NCI-H2081 treated with DMSO at 0.1 percent for 48 hours (cell line): Measurements from ENCODE around the gene EMSY.

Experiments used
- DNase-seq: peaks from one replicate; lab custom pipeline; 2025; lab: John Stamatoyannopoulos, UW

EMSY gene

DNA sequence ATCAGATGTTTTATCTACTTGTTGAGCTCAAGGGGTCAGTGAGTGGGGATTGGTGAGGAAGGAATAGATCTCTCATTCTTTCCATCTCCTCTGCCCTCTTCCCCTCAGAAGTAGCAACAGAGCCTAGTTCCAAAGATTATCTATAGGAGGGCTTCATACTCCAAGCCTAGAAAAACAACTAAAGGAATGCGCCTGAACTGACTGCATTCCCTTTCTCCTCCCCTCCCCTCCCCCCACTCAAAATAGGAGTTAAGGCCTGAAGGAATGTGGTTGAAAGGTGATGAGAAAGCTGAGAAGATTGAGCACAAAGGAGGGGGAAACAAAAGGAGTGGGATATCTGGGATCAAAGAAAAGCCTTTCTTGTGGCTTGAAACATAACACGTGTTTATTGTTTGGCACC is 10.5 kb downstream of the EMSY start:
- no peak for DNase-seq

DNA sequence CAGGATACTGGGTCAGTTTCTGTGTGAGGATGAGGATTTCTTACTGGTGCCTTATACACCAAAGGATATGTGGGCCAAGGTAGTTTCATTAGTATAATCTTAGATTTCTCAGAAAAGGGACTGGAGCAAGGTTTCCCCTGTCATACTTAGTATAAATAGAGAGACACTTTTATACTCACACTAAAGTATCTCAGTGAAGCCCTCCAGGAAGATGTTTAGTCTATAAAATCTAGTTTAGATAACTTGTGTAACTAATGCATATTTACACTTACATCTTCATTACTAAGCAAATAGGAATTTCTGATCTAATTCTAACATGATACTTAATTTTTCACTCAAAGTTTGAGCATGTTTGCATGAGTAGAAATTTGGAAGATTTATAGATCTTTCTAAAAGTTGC is 11.1 kb downstream of the EMSY start:
- DNase-seq = no peak

DNA sequence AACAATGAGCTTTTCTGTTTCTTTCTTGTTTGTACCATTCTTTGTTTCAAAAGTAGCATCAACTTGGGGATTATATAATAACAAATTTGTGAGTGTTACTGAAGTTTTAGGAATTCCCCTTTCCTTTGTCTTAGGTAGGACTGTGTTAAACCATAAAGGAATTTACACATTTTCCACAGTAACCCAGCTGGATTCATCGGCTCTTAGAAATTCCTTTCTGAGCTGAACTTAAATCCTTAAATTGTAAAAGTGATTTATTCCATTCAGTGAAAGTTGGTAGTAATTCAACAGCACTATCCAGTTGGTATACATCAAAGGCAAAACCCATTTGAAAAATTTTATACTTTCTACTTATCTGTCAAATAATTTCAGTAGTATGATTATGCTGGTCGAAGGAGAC is 11.8 kb downstream of the EMSY start:
- no peak for DNase-seq

DNA sequence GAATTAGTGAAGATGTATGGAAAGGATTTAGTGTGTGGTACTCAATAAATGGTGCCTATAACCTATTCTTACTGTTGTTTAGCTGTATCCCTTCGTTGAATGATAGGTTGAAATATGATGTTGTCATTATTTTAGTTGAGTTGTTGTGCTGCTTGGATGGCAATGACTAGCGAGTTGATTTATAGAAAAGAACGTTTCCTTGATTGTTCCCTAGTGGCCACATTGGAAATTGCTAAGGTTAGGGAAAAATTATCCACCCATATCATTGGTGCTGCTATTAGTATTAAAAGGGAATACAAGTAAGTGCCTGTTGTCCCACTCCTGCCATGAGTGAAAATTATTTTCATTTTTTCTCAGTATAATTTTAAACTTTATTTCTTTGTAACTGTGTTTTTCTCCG is 14.5 kb downstream of the EMSY start:
- DNase-seq = no peak

DNA sequence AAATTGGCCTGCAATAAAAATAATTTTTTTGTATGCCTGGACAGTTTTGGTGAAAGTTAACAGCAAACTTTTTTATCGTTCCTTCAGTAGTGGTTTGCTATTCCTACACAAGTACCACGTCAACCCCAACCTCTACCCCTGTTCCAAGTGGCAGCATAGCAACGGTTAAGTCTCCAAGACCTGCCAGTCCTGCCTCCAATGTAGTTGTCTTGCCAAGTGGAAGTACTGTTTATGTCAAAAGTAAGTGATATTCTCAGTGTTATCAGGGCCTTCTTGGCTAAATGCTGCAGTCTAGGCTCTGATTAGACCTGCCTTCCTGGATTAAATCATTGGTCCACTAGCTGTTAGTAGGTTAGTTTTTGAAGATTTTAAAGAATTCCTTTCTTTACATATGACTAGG is 15.0 kb downstream of the EMSY start:
- no peak for DNase-seq

DNA sequence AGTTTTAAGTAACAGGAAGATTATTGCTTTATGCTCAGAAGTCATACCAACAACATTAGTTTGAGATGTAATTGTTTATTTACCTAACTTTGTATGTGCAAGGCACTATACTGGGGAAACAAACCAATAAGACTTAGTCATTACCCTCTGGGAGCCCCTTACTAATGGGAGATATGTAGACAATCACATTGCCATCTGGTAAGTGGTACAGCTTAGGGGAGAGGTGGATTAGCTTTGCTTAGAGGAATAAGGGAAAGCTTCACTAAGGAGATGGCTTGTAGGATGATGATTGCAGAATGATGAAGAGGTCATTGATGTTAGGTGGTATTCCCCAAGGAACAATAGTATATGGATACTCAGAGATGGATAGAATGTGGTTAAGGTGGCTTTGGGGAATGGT is 17.5 kb downstream of the EMSY start:
- DNase-seq = no peak

DNA sequence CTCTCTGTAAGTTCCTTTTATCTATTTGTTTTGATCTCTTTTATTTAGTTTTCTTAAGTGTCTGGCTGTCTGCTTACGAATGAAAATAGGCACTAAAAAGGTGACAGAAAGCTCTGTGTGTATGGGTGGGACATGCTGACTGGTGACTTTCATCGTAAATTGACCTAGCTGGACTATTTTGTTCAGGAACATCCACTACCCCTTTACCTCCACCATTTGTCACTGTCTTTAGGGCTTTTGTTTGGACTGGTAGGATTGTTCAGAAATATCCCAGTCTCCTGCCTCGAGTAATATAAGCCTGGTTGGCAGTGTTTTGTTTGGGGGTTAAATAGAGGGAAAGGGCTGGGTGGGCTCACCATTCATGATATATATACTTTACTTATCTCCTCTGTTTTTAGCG is 20.9 kb downstream of the EMSY start:
- no peak for DNase-seq

DNA sequence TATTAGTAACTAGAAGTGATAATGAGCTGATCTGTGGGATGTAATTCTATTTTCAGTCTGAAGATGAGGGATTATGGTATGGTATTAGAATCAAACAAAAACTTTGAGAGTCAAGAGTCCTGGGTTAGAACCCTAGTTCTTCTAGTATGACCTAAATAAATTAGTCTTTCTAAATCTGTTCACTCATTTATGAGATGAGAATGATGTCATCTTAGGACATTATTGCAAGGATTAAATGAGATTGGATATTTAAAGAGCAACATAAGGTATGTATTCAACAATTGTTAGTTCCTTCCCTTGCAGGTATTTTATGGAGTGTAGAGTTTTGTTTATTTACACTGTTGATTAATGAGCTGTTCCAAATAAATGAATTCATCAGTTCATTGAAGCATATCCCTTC is 21.8 kb downstream of the EMSY start:
- DNase-seq = no peak

DNA sequence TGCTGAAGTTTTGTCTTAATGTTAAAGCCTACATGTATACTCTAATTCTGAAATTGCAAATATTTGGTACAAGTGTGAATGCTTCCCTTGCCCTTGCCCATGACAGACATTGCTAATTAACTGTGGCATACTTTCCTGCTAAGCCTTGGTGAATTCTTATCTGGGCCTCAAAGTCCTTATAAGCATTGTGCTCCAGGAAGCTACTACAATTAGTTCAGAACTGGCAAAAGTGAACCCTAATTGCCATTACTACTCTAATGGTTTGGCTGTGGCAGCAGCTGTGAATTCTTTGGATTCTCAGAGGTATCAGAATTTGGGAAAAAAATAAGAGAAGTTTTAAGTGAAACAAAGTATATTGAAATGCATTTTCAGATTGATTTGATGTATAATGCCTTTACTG is 24.3 kb downstream of the EMSY start:
- DNase-seq = no peak

DNA sequence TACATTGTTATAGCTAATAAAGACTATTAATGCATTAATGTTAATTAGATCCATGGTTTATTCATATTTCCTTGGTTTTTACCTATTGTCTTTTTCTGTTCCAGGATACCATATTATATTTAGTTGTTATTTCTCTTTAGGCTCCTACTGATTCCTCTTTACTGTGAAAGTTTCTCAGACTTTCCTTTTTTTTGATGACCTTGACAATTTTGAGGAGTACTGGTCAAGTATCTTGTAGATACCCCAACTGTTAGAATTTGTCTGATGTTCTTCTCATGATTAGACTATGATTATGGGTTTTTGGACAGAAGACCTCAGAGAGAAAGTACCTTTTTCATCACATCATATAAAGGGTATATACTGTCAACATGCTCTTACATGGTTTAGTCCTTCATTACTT is 26.6 kb downstream of the EMSY start:
- no peak for DNase-seq

DNA sequence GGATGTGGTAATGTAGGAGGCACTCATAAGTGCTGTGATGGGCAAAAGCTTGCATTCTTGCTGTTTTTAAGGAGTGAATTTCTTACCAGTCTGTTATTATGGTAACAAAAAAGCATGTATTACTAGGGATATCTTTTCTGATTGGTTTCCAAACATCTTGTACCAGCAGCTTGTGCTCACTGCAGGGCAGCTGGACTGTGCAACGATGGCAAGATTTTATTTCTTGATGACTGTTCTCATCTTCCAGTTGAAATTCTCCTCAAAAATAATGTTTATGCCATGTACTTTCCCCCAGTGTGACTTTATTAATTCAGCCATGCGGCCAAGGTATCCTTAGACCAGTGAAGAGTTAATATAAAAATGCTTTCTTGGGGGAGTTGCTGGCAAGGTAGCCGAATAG is 35.4 kb downstream of the EMSY start:
- no peak for DNase-seq

DNA sequence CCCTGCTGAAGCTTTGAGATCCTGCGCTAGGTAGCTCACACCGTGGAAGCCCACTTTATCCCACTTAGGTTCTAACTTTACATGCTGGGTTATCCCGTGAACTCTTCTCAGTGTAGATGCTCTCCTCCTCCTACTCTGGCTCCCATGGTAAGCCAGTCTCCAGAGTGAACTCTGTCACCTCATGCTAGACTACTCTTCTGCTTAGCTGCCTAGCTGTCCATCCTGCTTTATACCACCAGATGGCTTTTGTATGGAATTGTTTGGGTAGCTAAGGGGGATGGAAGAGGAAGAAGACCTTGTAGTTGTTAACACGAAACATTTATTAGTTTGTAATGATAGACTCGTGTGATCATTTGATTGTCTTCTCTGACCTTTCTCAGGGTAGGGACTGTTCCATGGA is 46.8 kb downstream of the EMSY start:
- DNase-seq = no peak

DNA sequence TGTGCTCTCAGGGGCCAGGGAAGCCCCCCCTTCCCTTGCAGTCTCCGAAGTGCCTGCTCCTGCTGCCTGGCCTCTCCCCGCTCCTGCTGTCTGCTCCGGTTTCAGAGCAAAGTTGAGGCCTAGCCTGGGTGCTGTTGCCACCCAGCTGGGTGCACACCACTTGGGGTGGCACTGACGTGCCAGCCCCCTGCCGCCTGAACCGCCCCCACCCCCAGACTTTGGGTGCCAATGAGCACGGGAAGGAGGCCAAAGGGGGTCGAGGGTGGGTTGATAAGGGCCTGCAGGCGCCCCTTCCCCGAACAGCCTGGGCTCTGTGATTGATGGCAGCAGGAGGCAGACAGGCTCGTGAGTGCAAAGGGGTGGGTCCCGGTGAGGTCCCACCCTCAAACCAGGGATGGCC is 48.2 kb downstream of the EMSY start:
- DNase-seq = no peak

DNA sequence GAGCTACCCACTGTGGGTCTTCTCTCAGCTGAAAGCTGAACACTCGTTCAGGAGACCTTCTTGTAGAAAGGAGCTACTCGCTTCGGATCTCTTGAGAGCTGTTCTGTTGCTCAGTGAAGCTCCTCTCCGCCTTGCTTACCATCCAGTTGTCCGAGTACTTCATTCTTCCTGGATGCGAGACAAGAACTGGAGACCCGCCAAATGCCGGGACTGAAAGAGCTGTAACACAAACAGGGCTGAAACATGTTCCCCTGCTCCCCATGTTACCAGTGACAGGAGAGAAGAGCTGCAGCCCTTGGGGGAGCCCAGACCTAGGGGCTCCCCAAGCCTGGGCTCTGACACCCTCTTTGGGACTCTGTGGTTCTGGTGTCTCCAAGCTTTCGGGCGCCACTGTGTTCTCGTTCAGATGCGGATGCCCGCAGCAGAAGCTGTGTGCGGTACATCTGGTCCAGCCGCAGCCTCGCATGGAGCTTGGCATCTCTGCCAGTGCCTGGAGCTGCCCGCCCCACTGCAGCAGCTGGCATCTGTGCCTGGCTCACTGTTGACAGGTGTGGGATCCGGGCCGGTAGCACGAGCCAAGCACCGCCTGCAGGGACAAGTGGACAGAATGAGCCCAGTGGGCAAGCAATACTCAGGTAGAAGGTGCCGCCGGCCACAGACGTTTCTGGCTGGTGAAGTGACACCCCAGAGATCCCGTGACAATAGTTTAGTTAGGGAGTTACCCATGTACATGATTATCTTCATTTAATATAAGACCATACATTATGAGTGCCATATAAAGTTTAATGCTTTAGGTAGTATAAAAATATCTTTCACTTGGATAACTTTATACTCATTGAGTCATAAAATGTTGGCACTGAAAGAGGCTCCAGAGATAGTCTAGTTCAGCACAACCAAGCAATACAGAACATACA is 49.1 kb downstream of the EMSY start:
- no peak for DNase-seq

DNA sequence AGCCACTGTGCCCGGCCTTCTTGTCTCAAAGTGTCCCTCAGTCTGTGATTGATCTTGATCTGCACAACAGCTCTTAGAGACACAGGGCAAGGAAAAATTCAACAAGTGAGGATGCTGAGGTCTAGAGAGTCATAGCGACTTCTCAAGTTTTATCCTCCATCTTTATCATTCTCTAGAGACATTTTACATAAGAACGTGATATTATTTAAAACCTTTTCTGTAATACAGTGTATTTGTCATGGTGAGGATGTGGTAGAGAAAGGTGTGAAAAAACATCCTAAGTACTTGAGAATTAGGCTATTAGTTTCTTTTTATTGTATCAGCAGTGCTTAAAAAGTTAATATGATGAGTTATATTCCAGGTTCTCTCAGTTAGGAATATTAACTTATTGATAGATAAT is 50.2 kb downstream of the EMSY start:
- DNase-seq = no peak

DNA sequence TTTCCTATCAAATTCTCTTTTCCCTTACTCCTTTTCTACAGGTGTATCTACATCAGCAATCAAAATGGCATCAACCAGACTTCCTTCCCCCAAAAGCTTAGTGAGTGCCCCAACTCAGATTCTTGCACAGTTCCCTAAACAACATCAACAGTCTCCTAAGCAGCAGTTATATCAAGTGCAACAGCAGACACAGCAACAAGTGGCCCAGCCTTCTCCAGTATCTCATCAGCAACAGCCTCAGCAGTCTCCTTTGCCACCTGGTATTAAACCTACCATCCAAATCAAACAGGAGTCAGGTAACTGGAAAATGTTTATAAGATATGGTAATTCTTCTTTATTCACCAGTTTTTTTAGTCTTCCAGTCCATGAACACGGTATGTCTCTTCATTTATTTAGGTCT is 51.4 kb downstream of the EMSY start:
- no peak for DNase-seq

DNA sequence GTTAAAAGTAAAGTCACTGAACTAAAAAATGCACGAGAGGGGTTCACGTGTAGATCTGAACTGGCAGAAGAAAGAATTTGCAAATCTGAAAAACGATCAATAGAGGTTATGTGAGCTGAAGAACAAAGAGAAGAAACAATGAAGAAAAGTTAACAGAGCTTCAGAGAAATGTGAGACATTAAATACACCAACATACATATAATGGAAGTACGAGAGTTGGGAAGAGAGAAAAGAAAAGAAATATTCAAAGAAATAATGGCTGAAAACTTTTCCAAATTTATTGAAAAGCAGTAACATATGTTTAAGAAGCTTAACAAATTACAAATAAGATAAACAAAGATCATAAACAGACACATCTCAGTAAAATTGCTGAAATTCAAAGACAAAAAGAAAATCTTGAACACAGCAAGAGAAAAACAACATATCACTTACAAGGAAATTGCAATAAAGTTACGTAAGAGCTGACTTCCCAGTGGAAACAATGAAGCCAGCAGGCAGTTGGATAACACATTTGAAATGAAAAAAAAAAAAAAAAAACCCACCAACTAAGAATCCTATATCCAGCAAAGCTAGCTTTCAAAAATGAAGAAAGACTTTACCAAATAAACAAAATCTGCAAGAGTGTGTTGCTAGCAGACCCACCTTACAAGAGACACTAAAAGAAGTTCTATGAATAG is 56.8 kb downstream of the EMSY start:
- DNase-seq = no peak

DNA sequence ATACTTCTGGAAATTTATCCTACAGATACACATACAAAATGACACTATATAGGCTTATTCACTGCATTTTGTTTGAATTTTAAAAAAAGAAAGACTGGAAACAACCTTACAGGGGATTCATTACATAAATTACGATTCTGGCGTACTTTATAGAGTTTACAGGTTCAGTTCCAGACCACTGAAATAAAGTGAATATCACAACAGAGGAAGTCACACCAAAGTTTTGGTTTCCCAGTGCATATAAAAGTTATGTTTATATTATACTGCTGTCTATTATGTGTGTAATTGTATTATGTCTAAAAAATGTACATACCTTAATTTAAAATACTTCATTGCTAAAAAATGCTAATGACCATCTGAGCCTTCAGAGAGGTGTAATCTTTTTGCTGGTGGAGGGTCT is 62.0 kb downstream of the EMSY start:
- DNase-seq = no peak

DNA sequence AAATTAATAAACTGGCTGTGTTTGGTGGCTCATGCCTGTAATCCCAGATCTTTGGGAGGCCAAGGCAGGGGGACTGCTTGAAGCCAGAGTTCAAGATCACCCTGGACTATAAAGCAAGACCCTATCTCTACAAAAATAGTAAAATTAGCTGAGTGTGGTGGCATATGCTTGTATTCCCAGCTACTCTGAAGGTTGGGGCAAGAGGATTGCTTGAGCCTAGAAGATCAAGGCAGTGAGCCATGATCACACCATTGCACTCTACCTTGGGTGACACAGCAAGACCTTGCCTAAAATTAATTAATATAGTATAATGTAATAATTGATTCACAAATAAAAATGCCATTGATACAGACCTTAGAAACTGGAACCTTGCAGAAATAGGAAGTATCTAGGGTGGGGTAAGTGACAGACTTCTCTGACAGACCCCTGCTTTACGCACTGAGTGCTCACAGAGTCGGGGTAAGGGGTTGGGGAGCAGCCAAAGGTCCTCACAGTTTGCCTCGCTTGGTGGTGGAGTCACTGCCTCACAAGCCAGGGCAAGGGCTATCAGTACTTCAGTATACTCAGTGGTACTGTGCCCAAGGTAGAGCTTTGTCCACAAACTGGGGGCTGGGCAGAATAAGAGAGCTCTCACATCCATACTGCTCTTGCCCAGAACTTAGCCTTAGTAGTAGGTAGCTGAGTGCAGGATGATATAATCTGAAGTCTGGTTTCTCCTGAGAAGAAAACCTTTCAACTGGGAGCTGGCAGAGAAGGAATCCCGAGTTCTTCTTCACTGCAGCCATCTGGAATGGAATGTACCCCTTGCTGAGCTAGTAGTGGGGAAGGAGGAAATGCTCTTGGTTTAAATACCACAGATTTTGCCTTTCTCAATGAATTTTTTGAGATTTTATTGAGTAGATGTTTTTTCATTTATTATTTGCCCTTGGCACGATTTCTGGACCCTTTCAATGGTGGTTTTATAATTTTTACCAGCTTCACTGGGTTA is 65.5 kb downstream of the EMSY start:
- DNase-seq = no peak

DNA sequence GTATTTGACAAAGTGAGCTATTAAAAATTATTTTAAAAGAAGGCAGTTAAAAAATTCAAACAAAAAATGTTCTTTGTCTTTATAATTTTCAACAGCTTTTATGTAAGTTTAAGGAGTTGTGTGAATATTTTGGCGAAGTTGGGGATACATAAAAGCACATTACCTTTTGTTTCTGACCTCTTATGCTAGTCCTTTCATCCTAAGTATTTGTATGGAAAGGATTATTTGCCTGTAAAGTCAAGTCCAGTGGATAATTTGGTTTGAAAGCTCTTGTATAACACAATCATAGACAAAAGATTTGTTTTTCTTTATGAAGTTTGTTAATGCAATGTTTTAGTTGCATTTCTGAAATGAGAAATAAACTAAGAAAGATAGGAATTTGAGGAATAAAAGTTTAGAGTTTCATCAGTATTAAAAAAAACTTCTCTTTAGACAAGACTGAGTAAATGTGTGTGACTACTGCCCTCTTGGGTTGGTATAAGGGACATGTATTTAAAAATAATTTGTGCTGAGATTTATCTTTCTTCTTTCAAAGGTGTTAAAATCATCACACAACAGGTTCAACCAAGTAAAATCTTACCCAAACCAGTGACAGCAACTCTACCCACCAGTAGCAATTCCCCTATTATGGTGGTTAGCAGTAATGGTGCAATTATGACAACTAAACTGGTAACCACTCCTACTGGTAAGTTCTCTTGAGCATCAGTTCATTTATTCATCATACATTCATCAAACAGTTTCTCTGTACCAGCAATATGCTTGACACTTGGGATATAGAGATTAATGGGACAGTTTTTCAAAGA is 68.2 kb downstream of the EMSY start:
- no peak for DNase-seq

DNA sequence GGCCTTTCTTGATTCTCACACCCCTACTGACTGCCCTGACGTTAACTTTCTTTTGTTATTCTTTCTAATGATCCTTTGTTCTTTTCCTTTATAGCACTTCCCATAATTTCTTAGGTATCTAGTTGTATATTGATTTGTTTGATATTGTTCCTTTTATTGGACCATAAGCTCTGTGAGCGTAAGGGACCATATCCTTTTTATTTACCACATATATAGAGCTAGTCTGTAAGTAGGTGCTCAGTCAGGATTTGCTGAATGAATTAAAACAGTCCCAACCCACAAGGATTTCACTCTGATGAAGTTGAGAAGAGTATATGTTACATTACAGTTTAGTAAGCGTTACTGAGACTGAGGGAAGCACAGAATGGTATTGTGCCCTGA is 68.8 kb downstream of the EMSY start:
- DNase-seq = no peak

DNA sequence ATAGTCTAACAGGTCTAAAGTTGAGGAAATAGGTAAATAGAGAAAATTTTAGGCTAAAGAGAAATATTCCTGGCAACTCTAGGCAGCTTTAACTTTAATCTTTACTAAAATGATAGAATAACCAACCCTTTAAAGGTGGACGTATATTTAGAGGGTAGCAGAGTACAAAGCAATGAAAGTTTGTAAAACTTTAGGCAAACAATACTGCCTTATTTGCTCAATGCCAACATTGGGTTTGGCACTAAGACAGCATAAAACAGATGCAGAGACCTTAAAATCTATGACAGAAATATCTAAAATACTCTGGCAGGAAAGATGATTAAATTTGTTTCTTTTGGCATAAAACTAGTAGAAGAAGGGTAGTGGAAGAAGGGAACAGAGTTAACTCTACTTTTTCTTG is 70.7 kb downstream of the EMSY start:
- no peak for DNase-seq
